Activated CD8-positive, alpha-beta memory T cell treated with anti-CD3 and anti-CD28 coated beads, Interleukin-2, amount 50 U/mL, for 4 hours (primary cell): ENCODE data around the gene OLFM1.

Experiments
- DNase-seq: peaks from one replicate; pipeline ENCODE4 v3.0.0-alpha.2; 2020

The OLFM1 gene

DNA sequence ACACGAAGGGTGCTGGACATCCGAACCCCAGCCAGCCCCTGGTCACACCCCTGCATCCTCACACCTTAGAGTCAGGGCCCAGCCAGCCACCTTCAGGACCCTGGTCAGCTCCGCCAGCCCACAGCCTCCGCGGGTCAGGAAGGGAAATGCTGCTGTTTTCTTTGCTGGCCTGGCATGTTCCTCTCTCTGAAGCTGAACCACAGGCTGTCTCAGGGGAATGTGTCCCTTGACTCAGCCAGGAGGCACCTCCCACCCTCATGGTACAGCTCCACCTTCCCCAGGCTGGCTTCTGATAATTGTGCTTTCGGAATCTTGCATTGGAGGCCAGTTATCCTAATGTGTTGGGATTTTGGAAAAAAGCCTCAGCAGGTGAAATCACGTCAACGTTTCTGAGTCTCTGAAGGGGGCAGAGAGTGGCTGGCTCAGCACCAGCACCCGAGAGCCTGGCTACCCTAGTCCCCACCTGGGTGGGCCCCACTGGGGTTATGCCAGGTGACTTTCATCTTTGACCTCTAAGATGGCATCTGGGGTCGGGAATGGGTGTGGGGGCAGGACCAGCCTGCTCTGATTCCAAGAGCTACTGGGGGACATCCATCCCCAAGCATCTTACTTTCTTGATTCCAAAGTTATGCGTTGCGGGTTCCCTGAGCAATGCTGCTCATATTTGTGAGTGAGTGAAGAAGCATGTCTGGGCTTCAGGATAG lies 9.8 kb upstream of the OLFM1 start:
- peak; percentile 7 for DNase-seq

DNA sequence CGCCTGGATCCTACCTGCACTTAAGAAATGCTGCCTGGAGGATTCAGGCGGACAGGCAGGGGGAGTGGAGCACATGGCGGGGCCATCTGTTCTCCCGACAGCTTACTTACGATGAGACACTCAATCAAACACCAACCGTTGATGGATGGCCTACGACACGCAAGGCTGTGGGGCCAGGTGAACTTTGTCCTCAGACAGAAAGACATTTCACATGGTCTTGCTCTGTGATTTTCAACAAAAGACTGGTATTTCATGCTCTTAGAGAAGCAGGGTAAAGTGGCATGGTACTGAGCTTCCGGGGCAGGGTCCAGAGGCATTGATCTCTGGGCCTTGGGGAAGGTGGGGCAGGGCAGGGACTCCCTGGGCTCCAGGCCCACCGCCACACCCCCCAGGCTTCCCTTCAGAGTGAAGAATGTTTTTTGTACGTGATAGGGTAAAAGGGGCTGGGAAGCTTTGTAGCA lies 9.1 kb upstream of the OLFM1 start:
- DNase-seq, result no peak

DNA sequence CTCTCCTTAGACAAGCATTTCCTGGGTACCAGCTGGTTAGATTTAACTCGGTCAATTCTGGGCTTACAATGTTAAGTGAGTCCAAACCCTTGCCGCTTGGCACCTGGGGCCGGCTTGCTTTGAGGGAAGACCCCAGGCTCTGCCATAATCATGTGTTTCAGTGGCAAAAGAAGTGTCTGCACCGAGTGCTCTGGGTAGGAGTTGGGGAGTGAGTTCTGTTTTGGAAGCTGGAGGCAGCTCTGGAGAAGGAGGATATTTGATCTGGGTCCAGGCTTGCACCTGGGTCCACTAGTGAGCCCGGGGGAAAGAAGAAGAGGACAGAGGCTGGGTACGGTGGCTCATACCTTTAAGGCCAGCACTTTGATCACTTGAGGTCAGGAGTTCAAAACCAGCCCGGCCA lies 8.4 kb upstream of the OLFM1 start:
- DNase-seq, result peak; percentile 0

DNA sequence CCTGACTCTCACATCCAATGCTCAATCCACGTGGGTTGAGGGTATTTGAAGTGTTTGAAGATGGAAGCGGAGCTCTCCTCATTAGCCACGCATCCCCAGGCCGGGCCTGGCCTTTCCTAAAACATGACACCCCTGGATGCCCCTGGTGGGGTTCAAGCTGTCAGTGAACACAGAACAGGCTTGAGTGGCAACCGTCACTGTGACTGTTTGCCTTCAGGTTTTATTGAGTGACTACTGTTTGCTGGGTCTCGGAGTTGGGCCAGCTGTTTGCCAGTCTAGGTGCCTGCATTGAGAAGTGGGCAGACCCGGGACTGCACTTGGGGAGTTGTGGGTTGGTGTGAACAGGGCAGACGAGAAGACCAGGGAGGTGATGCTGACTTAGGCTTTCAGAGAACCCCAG lies 7.8 kb upstream of the OLFM1 start:
- DNase-seq, result peak; percentile 1

DNA sequence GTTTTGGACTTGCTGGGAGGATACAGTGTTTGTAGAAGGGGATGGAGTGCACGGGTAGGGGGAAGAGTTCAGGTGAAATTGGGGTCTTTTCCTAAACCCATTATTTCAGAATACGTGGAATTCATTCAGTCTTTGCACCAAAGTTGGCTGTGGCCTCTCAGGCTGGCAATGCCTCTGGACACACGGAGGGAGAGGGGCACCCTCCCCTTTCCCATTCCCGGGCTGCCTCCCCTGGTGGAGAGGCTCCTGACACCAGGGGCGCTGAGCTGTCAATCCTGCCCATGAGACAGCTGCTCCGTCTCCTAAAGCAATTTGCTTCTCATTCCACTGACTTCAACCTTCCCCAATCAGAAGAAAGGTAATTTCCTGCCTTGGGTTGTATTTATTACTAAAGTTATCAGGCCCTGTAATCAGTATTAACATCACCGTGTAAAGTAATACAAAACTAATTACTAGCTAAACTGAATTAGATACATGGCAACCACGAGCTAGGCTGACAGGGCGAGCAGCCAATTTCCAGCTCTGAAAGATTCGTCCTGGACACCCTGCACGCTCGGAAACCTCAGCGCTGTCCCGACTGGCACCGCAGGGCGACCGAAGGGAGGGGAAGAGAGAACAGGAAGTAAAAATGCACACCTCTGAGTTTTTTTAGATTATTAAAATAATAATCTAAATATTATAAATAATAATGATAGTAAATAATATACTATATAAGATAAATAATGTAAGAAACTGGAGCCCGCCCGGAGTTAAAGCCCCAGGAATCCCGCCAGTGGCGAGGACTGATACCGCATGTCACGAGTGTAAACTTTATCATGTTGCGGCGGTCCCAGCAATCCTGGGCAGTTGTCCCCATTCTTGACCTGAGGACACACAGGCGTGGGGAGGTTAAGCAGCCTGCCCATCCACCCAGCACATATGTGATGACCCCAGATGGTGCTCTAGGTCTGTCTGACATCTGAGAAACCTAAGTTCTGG lies 6.9 kb upstream of the OLFM1 start:
- DNase-seq, result peak; percentile 3

DNA sequence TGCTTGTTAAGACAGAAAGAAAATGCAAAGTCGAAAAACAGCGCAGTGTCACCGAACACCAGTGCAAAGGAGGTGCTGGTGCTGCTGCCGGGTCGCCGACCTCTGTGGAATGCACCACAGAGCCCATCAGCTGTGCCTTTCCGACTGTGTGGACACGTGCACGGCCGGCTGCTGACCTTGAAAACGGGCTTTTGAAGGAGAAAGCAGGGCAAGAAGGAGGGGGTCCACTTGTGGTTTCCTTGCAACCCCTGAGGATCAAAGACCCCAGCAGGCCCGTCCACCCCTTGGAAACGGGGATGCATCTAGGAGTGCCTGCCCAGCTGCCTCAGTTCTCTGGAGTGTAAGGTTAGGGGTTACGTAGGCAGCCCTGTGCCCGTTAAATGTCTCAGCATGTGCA lies 6.2 kb upstream of the OLFM1 start:
- DNase-seq, result no peak

DNA sequence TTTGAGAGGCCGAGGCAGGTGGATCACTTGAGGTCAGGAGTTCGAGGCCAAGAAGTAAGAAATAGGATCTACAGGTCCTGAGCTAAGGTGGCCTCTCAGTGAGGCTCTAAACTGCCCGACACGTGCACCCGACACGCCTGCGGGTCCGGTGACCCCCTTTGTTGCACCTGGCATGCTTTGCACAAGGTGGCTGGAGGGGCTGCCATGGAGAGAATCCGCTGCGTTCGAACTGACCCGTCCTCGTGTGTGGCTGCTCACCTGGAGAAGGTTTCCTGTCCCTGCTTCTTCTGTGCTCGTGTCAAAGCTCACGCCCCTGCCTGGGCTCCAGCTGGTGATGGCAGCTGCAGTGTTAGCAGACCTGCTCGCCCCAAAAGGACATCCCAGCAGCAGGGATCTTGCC lies 5.7 kb upstream of the OLFM1 start:
- no peak for DNase-seq

DNA sequence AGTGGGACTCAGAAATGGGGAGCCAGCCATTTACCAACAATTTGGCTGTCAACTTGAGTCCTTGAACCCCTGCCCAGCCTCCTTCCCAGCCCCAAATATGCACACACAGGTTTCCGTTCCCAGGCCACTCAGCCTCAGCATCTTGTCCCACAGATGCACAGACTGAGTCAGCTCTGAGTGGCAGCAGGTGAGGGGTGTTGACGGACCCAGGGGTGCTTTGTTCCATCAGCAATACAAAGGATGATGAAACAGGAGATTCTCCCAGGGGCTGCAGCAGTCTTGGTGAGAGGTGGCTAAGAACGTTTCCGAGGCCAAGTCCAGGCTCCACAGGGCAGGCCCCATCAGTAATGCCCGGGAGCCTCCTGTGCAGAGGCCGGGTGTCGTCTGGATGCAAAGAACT lies 4.9 kb upstream of the OLFM1 start:
- no peak for DNase-seq

DNA sequence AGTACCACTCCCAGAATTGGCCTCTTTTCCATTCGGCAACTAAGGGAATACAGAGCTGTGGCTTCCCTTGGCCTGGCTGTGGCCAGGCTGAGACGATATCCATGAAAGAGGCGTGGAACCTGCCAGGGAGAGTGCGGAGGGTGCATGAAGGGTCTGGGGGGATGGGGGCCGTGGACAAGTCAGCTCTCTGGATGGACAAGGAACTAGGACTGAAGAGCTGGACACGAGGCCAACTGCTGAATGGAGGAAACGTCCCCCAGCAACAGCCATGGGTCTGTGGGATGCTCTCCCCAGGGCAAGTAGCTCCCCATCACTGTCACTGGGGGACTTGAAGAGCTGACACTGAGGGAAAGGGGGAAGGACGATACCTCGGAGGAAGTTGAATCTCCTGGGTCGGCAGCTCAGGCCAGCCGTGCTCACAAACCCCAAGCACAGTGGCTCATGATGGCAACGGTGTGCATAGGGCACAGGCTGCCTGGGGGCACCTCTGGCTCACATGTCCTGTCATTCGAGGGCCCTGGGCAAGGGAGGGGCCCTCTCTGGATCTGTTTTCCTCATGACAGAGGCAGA lies 4.1 kb upstream of the OLFM1 start:
- DNase-seq, result no peak

DNA sequence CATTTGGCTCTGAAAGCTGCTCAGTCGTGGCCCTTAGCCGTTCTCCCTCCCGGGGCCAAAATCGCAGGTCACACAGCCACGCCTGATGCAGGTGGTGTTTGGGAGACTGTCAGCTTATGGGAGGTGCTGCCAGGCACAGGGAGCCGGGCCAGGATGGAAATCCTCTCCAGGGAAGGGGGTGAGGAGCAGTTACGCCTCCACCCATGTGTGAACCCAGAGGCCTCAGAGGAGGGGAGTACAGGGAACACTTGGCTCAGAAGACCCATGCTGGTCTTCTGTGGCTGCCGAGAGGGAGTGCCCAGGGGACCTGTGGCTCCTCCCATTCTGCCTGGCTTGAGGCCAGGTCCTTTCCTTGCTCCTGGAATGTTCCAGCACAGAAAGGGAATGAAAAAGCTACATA lies 3.6 kb upstream of the OLFM1 start:
- DNase-seq, result no peak

DNA sequence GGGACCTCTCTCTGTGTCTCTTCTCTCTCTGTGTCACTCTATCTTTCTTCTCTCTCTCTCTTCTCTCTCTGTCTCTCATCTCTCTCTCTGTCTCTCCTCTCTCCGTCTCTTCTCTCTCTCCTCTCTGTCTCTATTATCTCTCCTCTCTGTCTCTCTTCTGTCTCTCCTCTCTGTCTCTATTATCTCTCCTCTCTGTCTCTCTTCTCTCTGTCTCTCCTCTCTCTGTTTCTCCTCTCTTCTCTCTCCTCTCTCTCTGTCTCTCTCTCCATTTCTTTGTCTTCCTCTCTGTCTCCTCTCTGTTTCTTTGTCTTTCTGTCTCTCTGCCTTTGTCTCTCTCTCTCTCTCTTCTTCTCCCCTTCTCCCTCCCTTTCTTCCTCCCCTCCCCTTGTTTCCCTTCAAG lies 3.2 kb upstream of the OLFM1 start:
- no peak for DNase-seq

DNA sequence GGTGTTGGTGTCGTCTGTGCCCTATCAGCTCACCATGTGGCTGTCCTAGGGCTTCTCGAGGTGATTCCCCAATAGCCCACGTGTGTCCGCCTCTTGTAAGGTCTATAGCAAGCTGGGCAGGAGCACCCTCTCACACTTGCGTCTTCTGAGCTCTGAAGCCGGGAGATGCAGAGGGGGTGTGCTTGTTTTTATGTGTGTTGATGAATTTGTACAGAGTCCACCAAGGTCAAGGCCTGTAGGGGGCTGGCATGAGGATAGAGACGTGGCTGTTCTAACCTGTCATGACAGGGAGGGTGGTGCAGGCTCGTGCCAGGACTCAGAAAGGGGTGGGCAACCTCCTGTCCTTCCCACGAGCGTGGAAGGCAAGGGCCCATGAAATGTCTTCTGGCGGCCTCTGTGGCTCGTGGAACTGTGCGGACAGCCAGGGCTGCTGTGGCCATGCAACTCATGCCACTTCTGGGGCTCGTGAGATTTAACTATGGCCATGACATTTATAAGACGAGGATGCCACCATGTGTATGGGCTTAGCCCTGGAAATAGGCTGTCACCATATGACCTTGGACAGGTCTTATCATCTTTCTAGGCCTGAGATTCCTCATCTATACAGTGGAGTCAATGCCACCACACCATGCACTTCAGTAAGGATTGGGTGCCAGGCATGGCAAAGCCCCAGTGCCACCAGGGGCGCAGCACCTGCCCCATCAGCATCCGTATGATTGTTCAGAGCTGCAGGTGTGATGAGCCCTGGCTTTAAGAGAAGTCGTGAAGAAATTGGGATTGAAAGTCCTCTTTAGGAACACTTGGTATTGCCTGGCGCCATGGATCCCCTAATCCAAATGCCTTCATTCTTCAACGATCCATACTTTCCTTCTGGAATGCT lies 2.3 kb upstream of the OLFM1 start:
- no peak for DNase-seq

DNA sequence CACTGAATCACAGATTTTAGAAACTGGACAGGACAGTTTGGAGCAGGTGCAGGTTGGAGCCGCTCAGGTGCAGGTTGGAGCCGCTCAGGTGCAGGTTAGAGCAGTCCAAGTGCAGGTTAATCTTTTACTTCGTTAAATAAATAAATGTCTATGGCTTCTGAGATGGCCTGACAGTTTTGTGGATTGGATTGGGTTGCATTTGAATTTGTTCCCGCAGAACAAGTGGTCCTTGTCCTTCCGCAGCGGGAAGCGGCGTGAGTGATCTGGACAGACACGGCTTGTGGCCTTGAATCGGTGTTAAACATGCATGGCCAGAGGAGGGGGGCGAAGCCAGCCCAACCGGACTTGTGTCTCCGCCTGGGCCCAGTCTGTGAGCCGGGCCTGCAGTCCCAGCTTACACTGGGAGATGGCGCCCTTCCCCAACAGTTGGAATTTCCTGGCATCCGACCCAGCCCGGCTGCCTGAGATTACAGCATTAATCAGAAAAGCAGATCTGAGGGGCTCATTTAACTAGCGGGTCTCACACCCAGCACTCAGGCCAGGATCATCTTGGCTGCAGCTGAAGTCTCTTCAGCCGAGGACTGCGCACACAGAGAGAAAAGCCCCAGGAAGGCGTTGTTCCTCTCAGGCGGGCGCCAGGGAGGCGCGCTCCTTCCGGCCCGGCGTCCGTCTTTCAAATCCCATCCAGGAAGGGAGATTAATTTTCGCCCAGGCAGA lies 1.5 kb upstream of the OLFM1 start:
- DNase-seq, result no peak

DNA sequence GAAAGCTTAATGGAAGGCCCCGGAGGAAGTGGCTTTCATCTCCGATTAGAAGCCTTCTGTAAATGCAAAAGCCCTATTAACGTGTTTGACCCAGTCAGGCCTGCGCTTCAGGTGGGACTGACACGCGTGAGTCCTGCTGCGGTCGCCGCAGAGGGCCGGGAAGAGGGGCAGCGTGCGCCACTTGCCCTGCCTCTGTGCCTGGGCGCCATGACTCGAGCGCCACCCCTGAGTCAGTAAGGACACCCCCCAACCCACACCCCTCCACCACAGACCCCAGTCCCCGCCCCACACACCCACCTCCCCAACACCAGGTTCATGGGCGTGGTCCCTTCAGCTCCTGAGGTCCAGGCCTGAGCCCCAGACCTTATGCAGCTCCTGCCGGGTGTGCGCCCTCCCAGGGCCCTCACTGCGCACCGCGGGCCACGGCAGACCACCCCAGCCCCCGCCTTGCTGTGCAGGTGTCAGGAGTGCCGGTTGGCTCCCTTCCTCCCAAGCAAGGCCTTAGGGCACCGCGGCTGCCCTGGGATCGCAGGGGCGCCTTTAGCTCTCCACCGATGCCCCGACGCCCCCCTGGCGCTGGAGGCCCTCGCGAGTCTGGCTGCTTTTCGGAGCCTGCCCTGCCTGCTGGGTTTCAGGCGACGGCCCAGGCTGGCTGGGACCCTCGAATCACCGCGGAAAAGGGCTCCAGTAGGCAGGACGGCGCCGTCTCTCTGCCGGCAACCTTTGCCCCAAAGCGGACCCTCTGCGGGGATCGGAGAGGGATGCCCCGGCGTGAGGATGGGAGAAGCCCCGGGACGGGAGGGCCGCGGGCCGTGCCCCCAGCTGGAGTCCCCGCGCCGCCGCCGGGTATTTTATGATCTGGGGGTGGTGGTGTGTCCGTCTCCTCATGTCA lies 625 bp upstream of the OLFM1 start:
- no peak for DNase-seq

DNA sequence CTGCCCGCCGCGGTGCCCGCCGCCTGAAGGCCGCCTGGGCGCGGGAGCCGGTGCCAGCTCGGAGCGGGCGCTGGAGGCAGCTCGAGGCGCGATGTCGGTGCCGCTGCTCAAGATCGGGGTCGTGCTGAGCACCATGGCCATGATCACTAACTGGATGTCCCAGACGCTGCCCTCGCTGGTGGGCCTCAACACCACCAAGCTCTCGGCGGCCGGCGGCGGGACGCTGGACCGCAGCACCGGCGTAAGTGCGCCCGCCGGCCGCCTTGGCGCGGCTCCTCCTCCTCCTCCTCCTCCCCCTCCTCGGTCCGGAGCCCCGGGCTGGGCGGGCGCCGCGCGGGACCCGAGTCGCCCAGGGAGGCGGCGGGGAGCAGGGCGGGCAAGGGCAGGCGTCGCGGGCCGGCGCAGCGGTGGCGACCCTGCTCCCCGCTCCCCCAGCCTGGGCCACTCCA lies 455 bp downstream of the OLFM1 start:
- DNase-seq, result no peak

DNA sequence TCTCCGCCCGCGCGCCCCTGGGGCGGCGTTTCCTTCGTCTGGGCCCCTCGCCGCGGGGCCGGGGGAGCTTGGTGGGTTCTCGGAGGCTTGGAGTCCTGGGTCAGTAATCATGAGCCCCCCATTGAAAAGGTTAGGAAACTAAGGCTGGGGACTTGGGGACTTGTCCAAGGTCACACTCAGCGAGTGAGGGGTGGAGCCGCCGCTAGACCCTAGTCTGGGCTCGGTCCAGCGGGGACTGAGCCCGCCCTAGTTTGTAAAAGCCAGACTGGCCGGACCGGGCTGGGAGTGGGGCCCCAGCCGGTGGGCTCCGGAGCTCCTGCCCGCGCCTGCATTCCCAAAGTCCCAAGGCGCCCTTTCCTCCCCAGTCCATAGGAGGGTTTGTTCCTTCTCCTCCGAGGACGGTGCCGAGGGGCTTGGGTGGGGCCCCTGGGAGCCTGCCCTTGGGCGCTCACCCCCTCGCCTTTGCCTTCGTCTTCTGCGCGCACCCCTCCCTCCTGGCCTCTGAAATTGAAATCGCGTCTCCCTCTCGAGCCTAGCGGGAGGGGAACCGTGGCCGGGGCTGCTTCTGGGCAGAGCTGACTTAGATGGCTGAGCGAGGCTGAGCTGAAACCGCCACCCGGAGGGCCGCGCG lies 995 bp downstream of the OLFM1 start:
- no peak for DNase-seq

DNA sequence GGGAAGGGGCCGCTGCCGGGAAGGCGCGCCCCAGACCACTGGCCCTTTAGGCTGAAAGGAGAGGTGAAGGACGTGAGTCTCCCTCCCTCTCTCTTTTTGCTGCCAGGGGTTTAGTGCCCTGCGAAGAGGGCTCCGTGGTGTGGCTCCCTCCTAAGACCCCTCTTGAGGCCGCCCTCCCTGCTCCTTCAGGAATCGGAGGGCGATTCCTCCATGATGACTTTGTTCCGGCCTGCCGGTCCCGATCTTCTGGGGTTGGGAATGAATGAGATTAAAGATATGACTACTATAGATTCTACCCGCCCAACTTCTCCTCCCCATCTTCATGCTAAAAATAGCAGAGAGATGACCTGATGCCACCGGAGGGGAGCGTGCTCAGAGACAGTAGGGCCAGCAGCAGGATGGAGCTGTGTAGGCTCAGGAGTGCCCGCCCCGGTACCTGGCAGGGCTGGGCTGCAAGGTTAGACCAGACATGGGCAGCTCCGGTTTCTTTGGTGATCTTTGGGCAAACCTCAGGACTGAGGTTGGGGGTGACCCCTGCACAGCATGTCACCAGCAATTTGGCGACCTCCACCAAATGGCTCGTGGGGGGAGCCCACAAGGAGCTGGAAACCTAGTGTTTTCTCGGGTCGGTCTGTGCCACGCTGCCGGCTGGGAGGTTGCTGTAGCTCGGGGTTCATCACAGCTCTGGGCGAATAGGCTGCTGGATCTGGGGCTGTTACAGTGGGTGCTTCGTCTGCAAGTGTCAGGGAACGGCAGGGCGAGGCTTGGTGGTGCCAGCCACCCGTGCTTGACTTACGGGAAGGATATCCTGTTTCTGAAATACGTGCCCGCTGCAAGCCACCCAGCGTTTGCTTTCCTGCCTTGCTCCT lies 1.7 kb downstream of the OLFM1 start:
- no peak for DNase-seq

DNA sequence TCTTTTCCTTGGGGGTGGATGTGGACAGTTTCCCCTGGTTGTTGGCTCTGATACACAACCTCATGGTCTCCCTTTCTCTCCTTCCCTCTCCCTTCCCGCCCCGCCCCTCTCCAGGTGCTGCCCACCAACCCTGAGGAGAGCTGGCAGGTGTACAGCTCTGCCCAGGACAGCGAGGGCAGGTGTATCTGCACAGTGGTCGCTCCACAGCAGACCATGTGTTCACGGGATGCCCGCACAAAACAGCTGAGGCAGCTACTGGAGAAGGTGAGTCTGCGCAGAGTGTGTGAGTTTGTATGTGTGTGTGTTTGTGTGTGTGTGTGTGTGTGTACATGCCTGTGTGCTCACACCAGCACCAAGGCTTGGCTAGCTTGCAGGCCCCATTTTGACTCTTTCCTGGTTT lies 2.6 kb downstream of the OLFM1 start:
- DNase-seq, result no peak

DNA sequence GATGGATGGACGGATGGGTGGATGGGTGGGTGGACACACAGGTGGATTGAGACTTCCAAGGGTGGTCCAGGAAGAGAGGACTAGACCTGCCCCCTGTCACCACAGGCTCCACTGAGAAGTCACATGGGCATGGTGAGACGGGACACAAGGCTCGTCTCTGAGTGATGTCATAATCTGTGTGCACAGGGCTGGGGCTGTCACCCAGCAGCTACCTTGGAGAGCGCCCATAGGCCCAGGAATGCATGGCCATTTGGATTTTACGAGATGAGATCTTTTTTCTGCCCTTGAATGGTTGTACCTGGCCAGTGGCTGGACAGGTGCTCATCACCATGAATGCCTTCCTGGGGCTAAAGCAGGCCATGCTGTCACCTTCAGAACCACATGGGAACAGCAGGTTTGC lies 3.1 kb downstream of the OLFM1 start:
- DNase-seq, result no peak
